ENCODE data around the gene TMSB15C.
"Not testable (repeated sequence)": the region's sequence is repeated elsewhere in the genome, so short reads cannot be mapped to it uniquely, and the experiment has no call there.

The TMSB15C gene

GRCh38 chrX:104062636-104063035, 13.4 kb downstream of the TMSB15C start:
- in situ Hi-C loops (cut with HindIII; ENCODE audit: low pct_ligation_motif_present, low pct_unique_long_range_greater_than_20kb, low sequenced_read_pairs); DNase-seq: not testable (repeated sequence)

GRCh38 chrX:104054956-104055355, 21.1 kb downstream of the TMSB15C start:
- in situ Hi-C loops (cut with HindIII; ENCODE audit: low pct_ligation_motif_present, low pct_unique_long_range_greater_than_20kb, low sequenced_read_pairs); DNase-seq: not testable (repeated sequence)

- in situ Hi-C loops (cut with HindIII; ENCODE audit: low pct_ligation_motif_present, low pct_unique_long_range_greater_than_20kb, low sequenced_read_pairs) = no loop called here
- no peak for DNase-seq
These were observed 28.9 kb downstream of the TMSB15C start for GRCh38 chrX:104047171-104047570.

DNA sequence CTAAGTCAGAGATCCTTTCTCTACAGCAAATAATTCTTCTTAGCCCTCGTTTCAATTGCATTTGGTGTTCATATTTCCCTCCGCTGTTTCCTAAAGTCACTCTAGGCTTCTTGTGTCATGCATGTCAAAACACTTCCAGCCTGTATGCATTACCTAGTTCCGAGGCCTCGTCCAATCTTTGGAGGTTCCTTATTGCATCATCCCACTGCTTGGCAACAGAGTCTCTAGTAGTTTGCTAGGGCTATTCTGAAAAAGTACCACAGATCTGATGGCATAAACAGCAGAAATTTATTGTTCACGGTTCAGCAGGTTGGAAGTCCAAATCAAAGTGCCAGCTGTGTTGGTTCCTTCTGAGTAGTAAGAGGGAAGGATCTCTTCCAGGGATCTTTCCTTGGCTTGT, 30.4 kb downstream of the TMSB15C start:
- in situ Hi-C loops (cut with HindIII; ENCODE audit: low pct_ligation_motif_present, low pct_unique_long_range_greater_than_20kb, low sequenced_read_pairs) = no loop called here
- no peak for DNase-seq

GRCh38 chrX:104041003-104041402, 35.0 kb downstream of the TMSB15C start:
- in situ Hi-C loops (cut with HindIII; ENCODE audit: low pct_ligation_motif_present, low pct_unique_long_range_greater_than_20kb, low sequenced_read_pairs) = no loop called here

DNA sequence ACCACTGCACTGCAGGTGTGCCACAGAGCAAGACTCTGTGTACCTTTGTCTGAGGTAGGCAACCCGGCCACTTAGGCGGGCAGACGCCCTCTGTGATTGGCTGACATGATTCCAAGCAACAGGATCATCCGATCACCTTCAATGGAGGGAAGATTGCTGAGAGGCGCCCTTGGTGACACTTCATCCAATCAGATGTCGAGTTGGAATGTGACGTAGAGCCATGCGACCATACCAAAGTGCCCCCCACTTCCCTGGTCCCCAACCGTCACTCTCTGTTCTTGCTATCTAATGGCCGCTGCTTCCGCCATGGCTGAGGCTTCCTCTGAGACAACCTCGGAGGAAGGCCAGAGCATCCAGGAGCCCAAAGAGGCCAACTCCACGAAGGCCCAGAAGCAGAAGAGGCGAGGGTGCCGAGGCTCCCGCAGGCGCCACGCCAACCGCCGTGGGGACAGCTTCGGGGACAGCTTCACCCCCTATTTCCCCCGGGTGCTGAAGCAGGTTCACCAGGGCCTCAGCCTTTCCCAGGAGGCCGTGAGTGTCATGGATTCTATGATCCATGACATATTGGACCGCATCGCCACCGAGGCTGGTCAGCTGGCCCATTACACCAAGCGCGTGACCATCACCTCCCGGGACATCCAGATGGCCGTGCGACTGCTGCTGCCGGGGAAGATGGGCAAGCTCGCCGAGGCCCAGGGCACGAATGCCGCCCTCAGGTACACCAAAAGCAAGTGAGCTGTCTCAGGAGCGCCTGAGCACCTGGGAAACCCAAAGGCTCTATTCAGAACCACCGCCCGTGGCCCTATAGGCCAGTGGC, 36.1 kb downstream of the TMSB15C start, which contains the start of gene H2BW2:
H2BW2 (plus strand) TSS at position 268 of the 817 bp plus-strand sequence; CDS start at position 307, 39 bp downstream.
- no peak for DNase-seq
- in situ Hi-C loops (cut with HindIII; ENCODE audit: low pct_ligation_motif_present, low pct_unique_long_range_greater_than_20kb, low sequenced_read_pairs) = no loop called here

More at GRCh38 chrX:104041003-104041402, 35.0 kb downstream of the TMSB15C start:
- DNase-seq = no peak

Measured in ACHN (cell line).